Hematopoietic multipotent progenitor cell treated with erythropoietin and hydrocortisone succinate and interleukin-3 and kit ligand, for 4 days (in vitro differentiated cells): Measurements from ENCODE around the gene RHBDL2.
A peak's percentile ranks its signal among the peaks of the same experiment; 100 is the strongest.
"Not testable (repeated sequence)": the region's sequence is repeated elsewhere in the genome, so short reads cannot be mapped to it uniquely, and the experiment has no call there.

Source experiments
- DNase-seq: peaks from one replicate; pipeline ENCODE4 v3.0.0-alpha.2; 2015

RHBDL2 gene

GRCh38 chr1:38941527-38942019 lies at the start of gene RHBDL2:
RHBDL2 (minus strand) TSS chr1:38941830; CDS start chr1:38919212, 22,618 bp downstream.
- DNase-seq = no peak

DNA sequence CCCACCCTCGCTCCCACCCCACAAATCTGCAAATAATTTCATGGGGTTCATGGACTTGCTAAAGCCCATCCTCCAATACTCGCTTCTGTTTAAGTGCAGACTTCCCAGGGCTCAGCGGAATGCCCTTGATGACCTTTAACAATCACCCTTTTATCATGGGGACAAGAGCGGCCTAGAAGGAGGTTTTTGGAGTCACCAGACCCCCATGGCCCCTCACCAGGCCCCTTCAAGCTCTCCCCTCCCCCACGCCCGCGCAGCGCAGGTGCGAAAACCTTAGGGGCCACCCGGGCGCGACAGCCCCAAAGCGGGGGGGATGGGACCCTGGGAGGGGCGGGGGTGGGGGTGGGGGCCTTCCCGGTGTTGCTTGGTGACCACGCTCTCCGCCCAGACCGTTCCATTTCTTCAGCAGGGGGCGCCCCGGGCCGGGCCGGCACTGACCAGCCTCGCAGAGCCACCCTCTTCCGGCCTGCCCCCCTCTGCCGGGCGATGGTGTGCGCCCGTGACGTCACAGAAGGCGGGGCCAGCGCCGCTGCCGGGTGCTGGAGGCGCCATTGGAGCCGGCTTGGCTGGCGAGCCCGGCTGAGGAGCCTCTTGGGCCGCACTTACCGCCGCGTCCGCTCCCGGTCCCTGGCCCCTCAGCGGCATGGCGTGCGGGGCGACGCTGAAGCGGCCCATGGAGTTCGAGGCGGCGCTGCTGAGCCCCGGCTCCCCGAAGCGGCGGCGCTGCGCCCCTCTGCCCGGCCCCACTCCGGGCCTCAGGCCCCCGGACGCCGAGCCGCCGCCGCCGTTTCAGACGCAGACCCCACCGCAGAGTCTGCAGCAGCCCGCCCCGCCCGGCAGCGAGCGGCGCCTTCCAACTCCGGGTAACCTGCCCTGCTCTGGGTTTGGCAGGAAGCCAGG lies 49.4 kb upstream of the RHBDL2 start, which contains the start of gene AKIRIN1:
Gene AKIRIN1, plus strand, starts transcription at position 539 of the 900 bp plus-strand sequence. Its CDS starts 105 bp downstream, at position 644.
- DNase-seq = peak; percentile 97

DNA sequence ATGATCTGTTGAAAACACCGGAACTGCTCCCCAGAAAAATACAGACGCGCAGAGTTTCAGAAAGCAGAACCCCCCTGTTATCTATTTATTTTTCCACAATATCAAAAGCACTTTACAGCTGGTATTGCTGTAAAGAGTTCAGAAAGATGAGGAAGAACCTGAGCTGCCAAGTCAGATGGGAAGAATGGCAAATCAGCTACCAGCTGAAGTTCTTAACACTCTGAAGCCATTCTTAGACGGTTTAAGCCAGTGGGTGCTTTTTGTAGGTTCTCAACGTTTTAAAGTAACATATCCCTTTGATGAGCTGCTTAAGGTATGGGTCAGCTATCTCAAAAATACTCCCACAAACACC lies 48.7 kb upstream of the RHBDL2 start:
- peak; percentile 44 for DNase-seq

GRCh38 chr1:38989979-38990378 lies 48.3 kb upstream of the RHBDL2 start:
- no peak for DNase-seq

DNA sequence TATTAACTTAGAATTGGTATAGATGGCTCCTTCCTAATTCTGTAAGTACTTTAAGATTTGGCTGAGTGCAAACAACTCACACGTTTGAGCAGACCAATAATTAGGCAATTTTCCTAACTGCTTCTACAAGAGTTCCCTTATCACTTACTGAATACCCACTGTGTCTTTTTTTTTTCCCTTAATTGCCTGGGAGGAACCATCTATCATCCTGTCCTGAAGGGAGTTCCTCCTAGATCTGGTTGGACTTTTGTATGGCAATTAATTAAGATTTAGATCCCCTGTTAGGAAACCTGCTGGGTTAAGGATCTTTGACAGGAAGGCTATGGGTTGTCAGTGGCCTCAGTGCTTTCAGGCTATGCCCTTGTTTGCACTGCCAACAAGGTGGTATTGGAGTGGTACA lies 37.8 kb upstream of the RHBDL2 start:
- not testable (repeated sequence) for DNase-seq

GRCh38 chr1:38978245-38978542 lies 36.6 kb upstream of the RHBDL2 start:
- DNase-seq = not testable (repeated sequence)

- DNase-seq = not testable (repeated sequence)
Observed at GRCh38 chr1:38977399-38978244, 36.0 kb upstream of the RHBDL2 start.

- no peak for DNase-seq
Observed at GRCh38 chr1:38973659-38974437, 32.2 kb upstream of the RHBDL2 start.

GRCh38 chr1:38973145-38973544 lies 31.5 kb upstream of the RHBDL2 start:
- DNase-seq = not testable (repeated sequence)

DNA sequence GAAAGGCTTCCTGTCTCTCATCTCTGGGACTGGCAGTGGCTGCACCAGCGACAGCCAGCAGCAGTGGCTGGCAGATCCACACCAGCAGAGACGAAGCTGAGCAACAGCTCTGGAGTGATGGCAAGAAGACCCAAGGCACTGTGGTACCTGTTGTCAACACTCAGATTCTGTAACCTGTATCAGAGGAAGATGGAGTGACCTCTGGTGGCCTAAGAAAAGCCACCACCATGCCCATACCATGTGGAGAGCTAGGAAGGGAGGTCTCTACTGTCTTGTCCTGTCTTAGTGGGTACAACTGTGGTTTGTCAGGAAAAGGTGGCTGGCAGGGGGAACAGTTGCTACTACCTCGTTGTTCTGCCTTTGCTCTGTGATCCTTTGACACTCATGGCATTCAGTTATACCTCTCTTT lies 22.5 kb upstream of the RHBDL2 start:
- DNase-seq = peak; percentile 54

GRCh38 chr1:38962560-38962959 lies 20.9 kb upstream of the RHBDL2 start:
- DNase-seq = peak; percentile 30

DNA sequence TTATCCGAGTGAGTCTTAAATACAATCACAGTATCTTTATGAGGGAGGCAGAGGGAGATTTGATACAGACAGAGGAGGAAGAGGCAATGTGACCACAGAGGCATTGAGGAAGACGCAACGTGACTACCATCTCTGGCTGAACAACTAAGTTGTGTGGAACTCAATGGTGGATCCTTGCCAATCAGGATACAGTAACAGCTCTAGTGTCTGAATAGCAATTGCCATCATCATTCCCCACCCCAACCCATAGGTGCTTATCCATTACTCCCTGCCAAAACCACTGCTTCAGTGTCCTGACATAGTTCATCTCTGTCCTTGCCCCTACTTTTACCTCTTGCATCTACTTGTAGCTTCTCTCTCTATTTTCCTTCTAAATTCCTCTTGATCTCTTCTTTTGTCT lies 20.5 kb upstream of the RHBDL2 start:
- DNase-seq = no peak

DNA sequence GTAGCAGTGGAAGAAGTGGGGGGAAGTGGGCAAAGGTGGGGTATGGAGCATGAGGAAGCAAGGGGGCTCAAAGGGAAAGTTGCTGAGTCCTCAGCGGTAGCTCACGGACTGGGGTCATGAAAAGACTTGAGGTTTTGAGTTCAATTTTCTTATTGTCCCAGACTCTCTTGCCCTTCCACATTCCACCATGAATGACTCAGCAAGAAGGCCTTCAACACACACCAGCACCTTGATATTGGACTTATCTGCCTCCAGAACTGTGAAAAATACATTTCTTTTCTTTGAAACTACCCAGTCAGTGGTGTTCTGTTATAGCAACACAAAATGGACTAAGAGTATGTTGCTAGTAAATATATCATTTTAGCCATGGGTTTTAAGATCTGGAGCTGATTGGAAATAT lies 17.3 kb upstream of the RHBDL2 start:
- DNase-seq = peak; percentile 31

GRCh38 chr1:38953433-38953860 lies 11.8 kb upstream of the RHBDL2 start:
- DNase-seq = no peak

DNA sequence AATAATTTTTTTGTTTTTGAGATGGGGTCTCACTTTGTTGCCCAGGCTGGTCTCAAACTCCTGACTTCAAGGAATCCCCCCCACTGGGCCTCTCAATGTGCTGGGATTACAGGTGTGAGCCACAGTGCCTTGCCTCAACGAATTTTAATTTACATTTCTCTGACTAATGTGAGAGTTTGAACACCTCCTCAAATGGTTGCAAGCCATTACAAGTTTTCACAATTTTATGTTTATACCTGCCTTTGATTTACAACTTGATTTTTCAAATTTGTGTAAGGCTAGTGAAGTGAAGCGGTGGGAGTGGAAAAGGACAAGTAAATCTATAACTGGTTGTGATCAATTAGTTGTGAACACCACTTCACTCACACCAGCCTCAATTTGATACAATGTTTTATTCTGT lies 8.9 kb upstream of the RHBDL2 start:
- no peak for DNase-seq

GRCh38 chr1:38944547-38944946 lies 2.9 kb upstream of the RHBDL2 start:
- no peak for DNase-seq

- DNase-seq = no peak
Observed at GRCh38 chr1:38942664-38943428, 1.2 kb upstream of the RHBDL2 start.

DNA sequence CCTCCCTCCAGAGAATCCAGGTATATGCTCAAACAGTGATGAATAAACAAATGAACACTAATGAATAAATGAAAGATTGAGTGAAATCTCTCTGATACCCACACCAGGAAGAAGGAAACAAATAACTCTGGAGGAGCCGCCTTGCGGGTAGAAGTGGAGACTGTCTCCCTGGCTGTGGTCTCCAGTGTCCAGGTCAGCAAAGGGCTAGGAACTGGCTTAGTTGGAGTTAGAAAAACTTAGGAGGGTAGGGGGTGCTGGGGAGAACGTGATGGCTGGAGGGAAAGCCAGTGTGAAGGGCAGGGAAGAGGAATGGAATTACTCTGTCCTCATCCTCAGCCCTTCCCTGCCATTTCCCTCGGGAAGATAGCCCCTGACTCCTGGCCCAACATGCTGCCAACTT lies 537 bp downstream of the RHBDL2 start:
- no peak for DNase-seq

DNA sequence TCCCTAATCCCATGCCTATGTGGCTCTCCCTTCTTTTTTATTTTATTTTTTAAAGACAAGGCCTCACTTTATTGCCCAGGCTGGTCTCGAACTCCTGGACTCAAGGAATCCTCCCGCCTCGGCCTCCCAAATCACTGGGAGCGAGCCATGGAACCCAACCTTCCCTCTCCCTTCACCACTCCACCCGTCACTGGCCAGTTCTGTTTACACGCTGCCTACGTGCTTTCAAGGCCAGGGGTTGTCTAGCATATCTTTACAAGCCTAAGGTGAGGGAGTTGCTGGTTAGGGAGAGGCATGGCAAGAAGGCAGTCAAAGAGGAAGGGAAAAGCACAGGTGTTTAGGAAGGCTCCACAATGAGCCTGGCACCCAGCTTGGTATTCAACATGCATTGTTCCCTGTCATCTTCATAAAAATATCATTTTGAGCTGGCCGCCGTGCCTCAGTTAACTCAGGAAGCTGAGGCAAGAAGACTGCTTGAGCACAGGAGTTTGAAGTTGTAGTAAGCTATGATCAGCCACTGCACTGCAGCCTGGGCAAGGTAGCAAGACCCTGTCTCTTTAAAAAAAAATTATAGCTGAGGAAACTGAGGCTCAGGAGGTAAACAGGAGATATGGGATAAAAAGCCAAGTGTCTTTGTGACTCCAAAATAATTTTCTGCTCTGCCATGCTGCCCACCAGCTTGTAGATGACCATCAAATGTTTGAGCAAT lies 1.1 kb downstream of the RHBDL2 start:
- DNase-seq = no peak

DNA sequence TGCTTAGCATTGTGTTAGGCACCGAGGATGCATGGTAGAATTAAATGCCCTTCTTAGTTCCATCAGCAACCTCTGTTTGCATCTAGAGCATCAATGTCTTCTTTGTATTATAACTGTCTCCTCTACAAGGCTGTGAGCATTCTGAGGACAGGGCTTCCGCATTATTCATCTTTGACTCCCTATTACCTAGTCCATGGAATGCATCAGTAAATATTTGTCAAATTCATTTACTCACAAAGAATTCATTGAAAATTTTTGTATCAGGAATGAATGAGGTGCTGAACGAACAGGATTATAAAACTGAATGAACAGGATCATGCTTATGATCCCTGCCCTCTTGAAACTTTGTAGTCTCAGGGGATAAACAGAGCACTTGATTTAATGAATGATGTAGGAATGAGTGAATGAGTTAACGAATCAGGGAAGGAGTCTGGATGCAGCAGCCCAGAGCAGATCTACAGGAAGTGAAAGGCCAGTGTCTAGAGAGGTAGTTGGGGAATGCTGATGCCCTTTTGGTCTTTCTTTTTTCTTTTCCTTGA lies 2.8 kb downstream of the RHBDL2 start:
- DNase-seq = no peak

DNA sequence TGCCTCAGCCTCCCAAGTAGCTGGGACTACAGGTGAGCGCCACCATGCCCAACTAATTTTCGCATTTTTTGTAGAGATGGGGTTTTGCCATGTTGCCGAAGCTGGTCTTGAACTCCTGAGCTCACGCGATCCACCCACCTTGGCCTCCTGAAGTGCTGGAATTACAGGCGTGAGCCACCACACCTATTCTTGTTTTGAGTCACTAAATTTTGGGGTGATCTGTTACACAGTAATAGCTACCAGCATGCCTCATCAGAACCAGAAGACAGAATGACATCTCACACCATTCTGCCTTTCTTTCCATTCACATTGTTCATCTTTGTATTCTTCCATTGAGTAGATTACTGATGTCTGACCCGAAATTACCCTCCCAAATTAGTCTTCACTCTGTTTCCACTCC lies 9.1 kb downstream of the RHBDL2 start:
- DNase-seq = no peak
